ENCODE measurements around the gene RABAC1. TPM values are rescaled to one million over a fixed set of nuclear protein-coding genes. Genes with fewer than 3 reads are reported as not detected.

RABAC1 gene
- total RNA-seq, 1 experiment from 2014 or later: 94.0 TPM

DNA sequence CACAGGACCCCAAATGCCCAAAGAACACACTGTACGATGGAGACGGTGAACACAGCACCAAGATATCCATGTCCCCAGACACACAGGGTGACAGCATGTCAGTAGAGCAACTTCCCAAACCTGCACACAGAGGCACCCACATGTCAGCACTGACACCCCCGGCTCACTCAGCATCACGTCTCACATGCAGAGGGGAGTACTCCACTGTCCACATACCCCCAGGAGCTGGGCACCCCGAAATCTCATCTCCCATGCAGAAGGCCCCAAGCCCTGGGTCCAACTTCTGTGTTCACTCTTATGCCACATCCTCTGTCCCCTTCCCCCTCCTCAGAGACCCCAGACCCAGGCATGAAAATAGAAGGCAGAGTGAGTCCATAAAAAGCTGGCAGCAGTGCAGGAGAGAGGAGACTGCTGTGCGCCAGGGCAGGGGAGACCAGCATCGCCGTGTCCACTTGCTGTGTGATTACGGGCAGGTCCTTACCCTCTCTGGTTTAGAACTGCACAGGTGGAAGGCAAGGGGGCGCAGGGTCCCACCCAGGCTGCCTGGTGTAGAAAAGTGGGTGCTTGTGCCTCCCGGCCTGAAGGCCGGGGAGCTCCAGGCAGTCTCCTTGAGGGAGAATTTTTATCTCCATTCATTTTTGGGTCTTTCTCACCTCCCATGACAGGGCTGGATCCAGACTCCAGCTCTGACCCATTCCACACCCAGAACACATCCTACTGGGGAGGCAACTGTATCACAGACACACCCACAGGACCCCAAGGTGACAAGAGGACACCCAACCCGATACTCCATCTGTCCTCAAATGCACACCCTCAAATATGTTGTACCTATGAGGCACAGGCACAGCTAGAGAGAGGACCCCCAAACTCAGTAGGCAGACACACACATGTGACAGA, 47.9 kb downstream of the RABAC1 start:
- Mint-ChIP-seq H3K27ac (no peak overlapping the region; a peak in 1 of 7 replicates), H3K27me3 (ENCODE audit: low read depth) (peaks cover 3% of the 10 kb centered on the region)

More for the DNA sequence above, 47.9 kb downstream of the RABAC1 start:
- Mint-ChIP-seq H3K4me1 (peaks cover 6 to 19% of the 10 kb centered on the region in 2 experiments; a peak in 3 of 4 replicates), H3K9me3 (peaks cover 0 to 2% of the 10 kb centered on the region in 2 experiments; a peak in 1 of 5 replicates), H3K4me3 (peak overlapping the region in 1 of 2 experiments; percentile 76; a peak in 2 of 5 replicates), H3K36me3 (ENCODE audit: insufficient read depth in 1 of 3, low read depth in 3 of 3) (peaks cover 0 to 6% (median 2%) of the 10 kb centered on the region in 3 experiments; a peak in 3 of 7 replicates)
- H4K91ac ChIP-seq (ENCODE audit: insufficient read length, low read depth, low read length): no peak overlapping the region
- H2BK20ac ChIP-seq (ENCODE audit: low read depth, low read length, poor library complexity, severe bottlenecking): no peak overlapping the region
- WGBS (ENCODE audit: extremely low coverage, insufficient read length, low lambda C conversion rate): no CpG with 5 or more reads among the region's 13 CpGs
- no peak overlapping the region for H2AK5ac ChIP-seq (ENCODE audit: insufficient read length, low read length)
- H3K9me3 ChIP-seq (ENCODE audit: control insufficient read depth, low read depth, low read length): no peaks in the 10 kb centered on the region
- no peaks in the 10 kb centered on the region for H3K4me1 ChIP-seq (ENCODE audit: insufficient read depth, low read length)
- no peak overlapping the region for H3T11ph ChIP-seq (ENCODE audit: low read length)
- TF ChIP-seq, protein P1, sequence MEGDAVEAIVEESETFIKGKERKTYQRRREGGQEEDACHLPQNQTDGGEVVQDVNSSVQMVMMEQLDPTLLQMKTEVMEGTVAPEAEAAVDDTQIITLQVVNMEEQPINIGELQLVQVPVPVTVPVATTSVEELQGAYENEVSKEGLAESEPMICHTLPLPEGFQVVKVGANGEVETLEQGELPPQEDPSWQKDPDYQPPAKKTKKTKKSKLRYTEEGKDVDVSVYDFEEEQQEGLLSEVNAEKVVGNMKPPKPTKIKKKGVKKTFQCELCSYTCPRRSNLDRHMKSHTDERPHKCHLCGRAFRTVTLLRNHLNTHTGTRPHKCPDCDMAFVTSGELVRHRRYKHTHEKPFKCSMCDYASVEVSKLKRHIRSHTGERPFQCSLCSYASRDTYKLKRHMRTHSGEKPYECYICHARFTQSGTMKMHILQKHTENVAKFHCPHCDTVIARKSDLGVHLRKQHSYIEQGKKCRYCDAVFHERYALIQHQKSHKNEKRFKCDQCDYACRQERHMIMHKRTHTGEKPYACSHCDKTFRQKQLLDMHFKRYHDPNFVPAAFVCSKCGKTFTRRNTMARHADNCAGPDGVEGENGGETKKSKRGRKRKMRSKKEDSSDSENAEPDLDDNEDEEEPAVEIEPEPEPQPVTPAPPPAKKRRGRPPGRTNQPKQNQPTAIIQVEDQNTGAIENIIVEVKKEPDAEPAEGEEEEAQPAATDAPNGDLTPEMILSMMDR (conservative IDR thresholded peaks at IDR 0.05): no peak
- H3K79me2 ChIP-seq (ENCODE audit: insufficient read depth, low read length): no peaks in the 10 kb centered on the region
- H4K20me1 ChIP-seq (ENCODE audit: control insufficient read depth, insufficient read depth, insufficient read length): no peaks in the 10 kb centered on the region
- H3K27ac ChIP-seq (ENCODE audit: insufficient read length, low read depth, low read length): no peak overlapping the region
- H3K23ac ChIP-seq (ENCODE audit: insufficient read length, low read depth, low read length): no peak overlapping the region
- no peak overlapping the region for H2BK120ac ChIP-seq (ENCODE audit: low read depth, low read length, poor library complexity, severe bottlenecking)
- no peaks in the 10 kb centered on the region for H3K79me1 ChIP-seq (ENCODE audit: insufficient read depth, low read depth, low read length, poor library complexity, severe bottlenecking)
- no peak overlapping the region for H2BK15ac ChIP-seq (ENCODE audit: low read depth, low read length)
- H4K8ac ChIP-seq (replicated peaks; ENCODE audit: insufficient read length, low read depth, low read length): no peak overlapping the region
- no peak overlapping the region for H4K5ac ChIP-seq (ENCODE audit: insufficient read length, low read depth, low read length)
- H3K4ac ChIP-seq (ENCODE audit: low read depth, low read length): no peak overlapping the region
- H2BK12ac ChIP-seq (ENCODE audit: insufficient read length, low read depth, low read length): no peak overlapping the region
- H3K56ac ChIP-seq (ENCODE audit: insufficient read length, low read depth, low read length): no peak overlapping the region
- H2BK5ac ChIP-seq (ENCODE audit: insufficient read length, low read length): no peak overlapping the region
- H2AFZ ChIP-seq (ENCODE audit: low read length): no peak overlapping the region
- H3K18ac ChIP-seq (ENCODE audit: insufficient read length, low read depth, low read length): no peak overlapping the region
- H3K4me2 ChIP-seq (ENCODE audit: insufficient read depth, insufficient read length, low read length): no peak overlapping the region
- no peak overlapping the region; the same call in 1 of the 2 replicates for H3K14ac ChIP-seq (ENCODE audit: insufficient read depth, low read length)
- no peak overlapping the region for H3K9ac ChIP-seq (ENCODE audit: extremely low read depth, insufficient read length, low read length)
- peaks cover 57% of the 10 kb centered on the region for H3K27me3 ChIP-seq (ENCODE audit: insufficient read depth, low read length)
- no peak for DNase-seq
- peaks cover 5% of the 10 kb centered on the region for H3K23me2 ChIP-seq (ENCODE audit: insufficient read length, low read depth, low read length, poor library complexity, severe bottlenecking)
